Esophagus squamous epithelium (tissue), 4 donors: Measurements from ENCODE around the gene CCSER1.

ENCODE experiments used
- CTCF ChIP-seq, 6 experiments: fragments of 450-650 bp in 4 of 6; fragments of 200-600 bp in 2 of 6; sonication (generic) in 2 of 6; IDR thresholded peaks; one replicate each; pipeline ENCODE4 v1.5.1; 2016 to 2019; ENCODE audit warnings: antibody characterized with exemption in 6 of 6, mild to moderate bottlenecking in 4 of 6, moderate library complexity in 4 of 6
- POLR2A ChIP-seq, 4 donors: fragments of 450-650 bp; IDR thresholded peaks; one replicate each; pipeline ENCODE4 v1.6.1; 2017; ENCODE audit warnings: antibody characterized with exemption in 4 of 4, mild to moderate bottlenecking in 4 of 4, moderate library complexity in 3 of 4

- TF ChIP-seq POLR2A (IDR thresholded peaks at IDR 0.05) (no peak), CTCF (IDR thresholded peaks at IDR 0.05) (no peak)
Measured at GRCh38 chr4:91448668-91449330, 1321.6 kb downstream of the CCSER1 start.
